Muscle of back (tissue), 13 donors: Measurements from ENCODE around the gene AADAC. TPM values are rescaled to one million over a fixed set of nuclear protein-coding genes. Genes with fewer than 3 reads are reported as not detected.
"Not testable (repeated sequence)": the region's sequence is repeated elsewhere in the genome, so short reads cannot be mapped to it uniquely, and the experiment has no call there.

Experiments
- DNase-seq, 3 donors: peaks; one replicate each; pipeline versions ENCODE4 v3.0.0 to v3.0.0-alpha.2; 2013
- long read RNA-seq, 9 donors: transcript quantifications; one replicate each; lab custom pipeline, GENCODE V29; 2026
- polyA plus RNA-seq, 10 donors: library from polyadenylated mRNA; unstranded; fragments of 120-200 nt; gene quantifications; one replicate each; pipeline ENCODE4 v1.2.1, GENCODE V29; 2013; ENCODE audit not compliant: insufficient read length in 10 of 10

The AADAC gene
- 1 to 10 TPM in 2 of 10 donors, under 1 TPM in 3, not detected in 5; 0.13 to 7.7 (median 0.19) TPM for polyA plus RNA-seq
- long read RNA-seq, donor 1 = 0 reads
- long read RNA-seq, donor 2 = 0 reads
- long read RNA-seq, donor 3 = 0 reads
- long read RNA-seq, donor 4 = 0 reads
- long read RNA-seq, donor 5 = 0 reads
- long read RNA-seq, donor 6 = 0 reads
- long read RNA-seq, donor 7 = 0 reads
- long read RNA-seq, donor 8, partial matches to known transcripts = 0 of 1 reads
- long read RNA-seq, donor 8, other reads (novel, unspliced or antisense) = 0 of 1 reads
- long read RNA-seq, donor 9 = 0 reads

- no peak for DNase-seq
Measured at GRCh38 chr3:151813799-151814198, at the start of gene AADAC. Gene AADAC, plus strand, starts transcription at chr3:151814116. Its CDS starts 47 bp downstream, at chr3:151814163.

- not testable (repeated sequence) for DNase-seq
Measured at GRCh38 chr3:151764699-151765098, 49.2 kb upstream of the AADAC start.

- DNase-seq = no peak
Measured at GRCh38 chr3:151765685-151766084, 48.2 kb upstream of the AADAC start.

- no peak for DNase-seq
Measured at GRCh38 chr3:151766454-151766853, 47.5 kb upstream of the AADAC start.

- DNase-seq = no peak
Measured at GRCh38 chr3:151768393-151768930, 45.5 kb upstream of the AADAC start.

- DNase-seq = no peak
Measured at GRCh38 chr3:151769175-151769574, 44.7 kb upstream of the AADAC start.

- peak in 2 of 3 donors; percentile 62 to 82 for DNase-seq
Measured at GRCh38 chr3:151770956-151771355, 43.0 kb upstream of the AADAC start.

GRCh38 chr3:151772825-151773480, 41.0 kb upstream of the AADAC start:
- DNase-seq = no peak

- no peak for DNase-seq
Measured at GRCh38 chr3:151774235-151774634, 39.7 kb upstream of the AADAC start.

GRCh38 chr3:151774910-151775309, 39.0 kb upstream of the AADAC start:
- DNase-seq = no peak

GRCh38 chr3:151775314-151776258, 38.3 kb upstream of the AADAC start:
- DNase-seq = no peak

- DNase-seq = no peak
Measured at GRCh38 chr3:151776259-151776740, 37.6 kb upstream of the AADAC start.

GRCh38 chr3:151777880-151778279, 36.0 kb upstream of the AADAC start:
- DNase-seq = no peak

GRCh38 chr3:151787626-151788025, 26.3 kb upstream of the AADAC start:
- no peak for DNase-seq

- DNase-seq = no peak
Measured at GRCh38 chr3:151788401-151788800, 25.5 kb upstream of the AADAC start.

- DNase-seq = no peak
Measured at GRCh38 chr3:151789853-151790463, 24.0 kb upstream of the AADAC start.

GRCh38 chr3:151790763-151791162, 23.2 kb upstream of the AADAC start:
- DNase-seq = not testable (repeated sequence)

- DNase-seq = no peak
Measured at GRCh38 chr3:151792411-151792810, 21.5 kb upstream of the AADAC start.

GRCh38 chr3:151793636-151794035, 20.3 kb upstream of the AADAC start:
- DNase-seq = no peak

GRCh38 chr3:151794080-151794479, 19.8 kb upstream of the AADAC start:
- DNase-seq = no peak

- peak in 1 of 3 donors; percentile 68 for DNase-seq
Measured at GRCh38 chr3:151795276-151795675, 18.6 kb upstream of the AADAC start.
